ENCODE measurements around the gene PLXNA4.
"Not testable (repeated sequence)": the region's sequence is repeated elsewhere in the genome, so short reads cannot be mapped to it uniquely, and the experiment has no call there.

Gene PLXNA4

GRCh38 chr7:132416395-132416794 lies 159.9 kb downstream of the PLXNA4 start:
- no peak for DNase-seq (ENCODE audit: low read depth)

DNA sequence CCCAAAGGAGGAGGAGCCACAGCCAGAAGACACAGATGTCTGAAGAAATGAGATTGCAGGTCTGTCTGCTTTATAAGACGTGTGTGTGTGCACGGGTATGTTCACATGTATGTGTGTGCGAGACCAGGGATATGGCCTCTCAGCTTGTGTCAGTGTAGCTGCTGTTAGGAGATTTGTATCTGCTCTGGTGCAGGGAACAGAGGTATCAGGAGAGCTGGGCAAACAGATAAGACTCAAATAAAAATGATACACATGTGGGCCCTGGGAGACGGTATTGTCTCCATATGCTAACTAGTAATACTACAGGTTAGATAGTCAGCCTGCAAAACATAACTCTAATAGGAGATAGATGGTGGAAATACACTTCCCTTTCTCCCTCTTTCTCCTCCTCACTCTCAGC lies 161.0 kb downstream of the PLXNA4 start:
- no peak for DNase-seq (ENCODE audit: low read depth)

DNA sequence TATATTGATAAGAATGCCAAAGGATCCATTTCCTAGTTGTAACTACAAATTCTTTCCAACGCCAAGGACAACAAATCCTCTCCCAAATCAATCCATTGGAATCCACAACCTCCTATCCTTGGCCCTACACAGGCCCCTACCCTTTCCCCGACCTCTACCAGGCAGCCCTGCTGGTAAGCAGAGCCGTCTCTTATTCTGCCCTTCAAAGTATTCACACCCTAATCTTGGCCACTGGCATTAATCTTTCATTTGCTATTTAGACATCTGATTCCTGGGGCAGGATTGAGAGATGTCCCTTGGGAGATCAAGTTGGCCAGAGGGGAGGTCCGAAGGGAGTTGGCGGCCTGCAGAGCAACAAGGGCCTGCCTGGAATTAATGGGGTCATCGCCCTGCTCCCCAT lies 161.4 kb downstream of the PLXNA4 start:
- no peak for DNase-seq (ENCODE audit: low read depth)

DNA sequence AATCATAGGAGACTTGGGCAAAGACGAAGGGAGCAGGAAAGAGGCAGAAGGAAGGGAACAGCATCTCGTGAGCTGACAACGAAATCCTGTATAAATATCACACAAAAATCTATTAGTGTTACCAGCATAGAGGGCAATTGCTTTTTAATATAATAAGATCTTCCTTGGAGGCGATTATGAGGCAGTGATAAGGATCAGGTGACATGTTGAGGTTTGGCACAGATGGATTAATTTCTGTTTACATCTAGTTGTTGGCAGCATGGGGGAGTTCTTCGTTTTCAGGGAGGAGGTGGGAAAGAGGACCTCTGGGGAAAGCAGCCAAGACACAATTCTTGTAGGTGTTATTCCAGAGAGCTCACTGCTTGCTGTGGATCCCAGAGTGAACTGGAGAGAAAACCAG lies 163.8 kb downstream of the PLXNA4 start:
- DNase-seq (ENCODE audit: low read depth), result no peak

DNA sequence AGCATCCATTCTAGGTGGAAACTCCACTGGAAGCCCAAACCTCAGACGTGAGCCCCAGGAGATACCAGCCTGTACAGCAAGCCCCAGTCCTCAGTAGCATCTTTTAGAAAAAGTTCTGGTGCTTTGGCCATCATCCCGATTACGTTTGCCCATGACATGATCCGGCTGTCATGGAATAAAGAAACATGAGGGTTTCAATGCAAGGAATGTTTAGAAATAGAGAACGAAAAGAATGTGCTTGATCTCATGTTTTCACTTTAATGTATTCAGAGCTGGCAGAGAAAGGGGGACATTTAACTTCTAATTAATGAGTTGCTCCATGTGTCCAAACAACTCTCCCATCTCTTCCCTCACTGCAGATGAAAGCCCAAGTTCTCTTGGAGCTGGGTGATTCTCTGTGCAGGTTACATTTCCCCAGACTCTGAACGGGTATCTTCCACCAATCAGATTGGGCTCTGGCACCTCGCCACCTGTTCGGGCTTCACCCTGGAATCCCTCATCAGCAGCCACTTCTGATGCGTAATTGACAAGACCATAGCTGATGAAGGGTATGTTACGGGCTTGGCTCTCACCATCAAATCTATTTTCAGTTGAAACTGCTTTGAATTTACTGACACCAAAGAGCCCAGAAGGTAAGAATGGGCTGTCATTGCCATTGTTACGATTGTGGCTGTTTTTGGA lies 165.3 kb downstream of the PLXNA4 start:
- DNase-seq (ENCODE audit: low read depth), result no peak

GRCh38 chr7:132410385-132410784 lies 165.9 kb downstream of the PLXNA4 start:
- no peak for DNase-seq (ENCODE audit: low read depth)

- DNase-seq (ENCODE audit: low read depth), result no peak
These were observed 168.5 kb downstream of the PLXNA4 start for GRCh38 chr7:132407764-132408163.

GRCh38 chr7:132406039-132406438 lies 170.2 kb downstream of the PLXNA4 start:
- DNase-seq (ENCODE audit: low read depth), result no peak

DNA sequence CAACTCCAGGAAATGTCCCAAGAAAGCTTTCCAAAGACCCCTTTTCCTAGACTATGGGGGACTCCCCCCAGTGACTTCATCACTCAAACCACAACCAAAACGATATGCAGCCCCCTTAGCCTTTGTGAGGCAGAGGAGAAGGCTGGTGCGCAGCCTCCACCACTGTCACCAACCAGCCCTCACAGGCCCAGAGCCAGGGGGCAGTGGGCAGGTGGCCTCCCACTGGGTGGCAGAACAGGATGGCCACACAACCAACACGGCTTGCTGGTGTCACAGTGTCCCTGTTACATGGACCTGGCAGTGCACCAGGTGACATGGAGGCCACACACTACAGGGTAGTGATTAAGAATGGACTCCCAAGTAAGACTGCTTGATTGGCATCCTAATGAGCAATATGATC lies 172.0 kb downstream of the PLXNA4 start:
- no peak for DNase-seq (ENCODE audit: low read depth)

DNA sequence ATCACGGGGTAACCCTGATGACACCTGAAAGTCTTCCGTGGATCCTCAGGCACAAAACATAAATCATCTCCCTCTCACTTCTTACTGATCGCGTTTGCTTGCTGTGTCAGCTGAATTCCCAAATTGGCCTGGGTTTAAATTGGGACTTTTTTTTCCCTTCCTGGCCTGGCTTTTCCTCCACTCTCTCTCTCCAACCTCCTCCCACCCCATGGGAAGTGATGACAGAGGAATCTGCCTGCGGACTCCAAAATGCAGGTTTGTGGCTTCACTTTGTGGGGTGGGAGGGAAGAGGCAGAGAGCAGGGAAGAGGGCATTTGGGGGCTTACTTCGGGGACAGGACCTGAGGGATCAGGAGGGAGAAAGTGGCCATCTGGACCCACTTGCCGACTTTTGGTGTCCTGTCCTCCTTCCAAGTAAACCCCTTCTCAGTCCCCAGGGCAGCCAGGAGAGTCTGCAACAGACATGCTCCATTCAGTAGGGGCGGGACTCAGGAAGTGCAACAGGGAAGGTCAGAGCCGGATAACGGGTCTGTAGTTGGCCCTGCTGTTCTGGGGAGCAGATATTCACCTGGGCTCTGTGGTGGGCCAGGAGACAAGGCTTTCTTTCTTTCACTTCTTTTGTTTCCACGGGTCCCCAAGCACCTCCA lies 172.7 kb downstream of the PLXNA4 start:
- no peak for DNase-seq (ENCODE audit: low read depth)

- no peak for DNase-seq (ENCODE audit: low read depth)
These were observed 173.5 kb downstream of the PLXNA4 start for GRCh38 chr7:132402751-132403245.

GRCh38 chr7:132402096-132402495 lies 174.2 kb downstream of the PLXNA4 start:
- no peak for DNase-seq (ENCODE audit: low read depth)

DNA sequence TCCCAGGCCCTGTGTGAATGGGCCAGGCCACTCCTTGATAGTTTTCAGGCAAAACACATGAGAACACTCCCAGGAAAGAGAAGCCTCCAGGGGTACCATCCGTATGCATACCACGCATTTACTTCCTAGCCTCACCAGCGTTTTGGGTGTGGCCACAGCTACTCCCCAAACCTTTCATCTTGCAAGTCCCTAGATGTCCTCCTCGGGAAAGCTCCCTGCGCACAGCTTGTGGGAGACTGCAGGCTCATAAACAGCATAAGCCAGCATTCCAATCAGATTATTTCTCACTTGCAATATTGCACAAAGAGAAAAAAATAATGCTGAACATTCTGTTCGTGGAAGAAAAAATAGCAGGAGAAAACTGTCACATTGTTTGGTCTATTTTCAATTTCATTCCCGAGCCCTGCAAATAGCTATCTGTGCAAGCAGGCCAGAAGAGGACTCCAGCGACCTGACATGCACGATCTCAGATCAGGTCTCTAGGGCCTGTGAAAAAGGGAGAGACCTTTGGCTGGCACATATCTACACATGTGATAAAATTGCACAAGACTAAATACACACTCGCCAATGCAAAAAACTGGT lies 175.6 kb downstream of the PLXNA4 start:
- DNase-seq (ENCODE audit: low read depth), result no peak

DNA sequence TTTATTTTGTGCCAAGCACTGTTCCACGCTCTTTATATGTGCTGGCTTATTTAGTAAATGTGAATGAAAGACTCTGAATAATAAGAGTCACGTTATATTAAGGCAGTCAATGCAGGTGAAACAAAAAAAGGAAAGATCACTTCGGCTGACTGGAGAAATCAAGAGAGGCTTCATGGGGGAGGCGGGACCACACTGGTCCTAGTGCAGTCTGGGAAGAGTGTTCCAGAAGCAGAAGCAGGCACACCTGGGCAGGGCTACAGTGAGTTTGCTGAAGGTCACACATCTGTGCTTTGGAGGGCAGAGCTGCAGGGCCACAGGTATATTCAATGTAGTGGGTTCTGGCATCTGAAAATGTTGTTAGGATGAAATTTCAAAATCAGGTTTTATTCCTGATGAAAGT lies 176.9 kb downstream of the PLXNA4 start:
- no peak for DNase-seq (ENCODE audit: low read depth)

GRCh38 chr7:132398253-132398925 lies 177.9 kb downstream of the PLXNA4 start:
- no peak for DNase-seq (ENCODE audit: low read depth)

- DNase-seq (ENCODE audit: low read depth), result no peak
These were observed 179.2 kb downstream of the PLXNA4 start for GRCh38 chr7:132397070-132397469.

GRCh38 chr7:132395361-132395760 lies 180.9 kb downstream of the PLXNA4 start:
- DNase-seq (ENCODE audit: low read depth), result no peak

- no peak for DNase-seq (ENCODE audit: low read depth)
These were observed 181.7 kb downstream of the PLXNA4 start for GRCh38 chr7:132394283-132395198.

DNA sequence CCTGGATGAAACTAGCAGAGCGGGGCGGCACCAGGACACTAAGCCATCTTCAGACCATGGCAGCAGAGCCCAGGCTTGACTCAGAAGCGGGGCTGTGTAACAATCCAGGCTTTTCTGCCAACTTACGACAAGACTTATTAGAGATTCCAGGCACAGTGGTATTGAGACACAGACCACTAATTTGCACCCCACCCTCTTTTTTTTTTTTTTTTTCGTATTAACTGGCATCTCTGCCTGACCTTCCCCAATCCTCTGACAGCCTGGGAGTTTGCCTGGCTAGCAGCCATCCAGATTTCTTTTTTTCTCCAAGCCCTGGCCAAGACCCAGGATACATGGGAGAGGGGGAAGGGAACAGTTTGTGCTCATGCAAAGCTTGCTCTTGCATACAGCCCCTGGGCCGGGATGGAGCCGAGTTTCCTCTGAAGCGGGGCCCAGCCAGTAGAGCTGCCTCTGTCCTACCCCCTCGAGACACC lies 182.4 kb downstream of the PLXNA4 start:
- no peak for DNase-seq (ENCODE audit: low read depth)

DNA sequence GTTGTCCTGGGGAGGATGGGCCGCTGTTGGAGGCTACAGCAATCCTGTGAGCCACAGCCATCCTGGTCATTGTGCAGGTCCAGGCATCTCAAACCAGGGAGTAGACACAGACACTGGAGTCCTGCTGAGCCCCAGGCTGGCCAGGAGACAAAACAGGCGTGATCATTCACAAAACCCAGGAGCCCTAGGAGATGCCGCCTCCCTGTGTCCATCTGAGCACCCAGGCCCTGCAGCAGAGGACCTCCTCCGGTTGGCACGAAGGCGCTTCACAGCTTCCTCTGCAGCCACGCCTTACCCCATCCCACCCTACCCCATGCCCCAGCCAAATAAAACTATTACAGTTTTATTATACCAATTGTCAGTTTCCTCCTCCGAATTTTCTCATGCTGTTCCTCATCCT lies 183.6 kb downstream of the PLXNA4 start:
- DNase-seq (ENCODE audit: low read depth), result no peak

DNA sequence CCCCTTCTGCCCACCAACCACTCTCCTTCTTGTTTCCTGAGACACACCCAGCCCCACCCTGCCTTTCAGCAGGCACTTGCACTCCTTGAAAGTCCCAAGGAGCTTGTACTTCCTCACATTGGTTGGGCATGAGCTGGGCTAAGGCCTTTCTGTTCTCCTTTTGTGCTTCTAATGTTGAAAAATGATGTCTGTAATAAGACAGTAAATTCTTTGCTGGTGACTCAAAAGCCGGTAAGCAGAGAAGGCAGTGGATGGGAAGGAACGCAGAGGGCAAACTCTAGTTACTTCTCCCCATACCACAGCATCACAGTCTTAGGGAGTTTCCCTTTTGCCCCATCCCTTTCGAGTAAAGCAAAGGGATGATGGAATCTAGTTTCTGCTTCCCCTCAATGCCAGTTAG lies 185.6 kb downstream of the PLXNA4 start:
- DNase-seq (ENCODE audit: low read depth), result no peak

- not testable (repeated sequence) for DNase-seq (ENCODE audit: low read depth)
These were observed 186.2 kb downstream of the PLXNA4 start for GRCh38 chr7:132390049-132390448.
